Skeletal muscle satellite cell (primary cell): ENCODE measurements around the gene IGFL1. TPM values are rescaled to one million over a fixed set of nuclear protein-coding genes. Genes with fewer than 3 reads are reported as not detected.
"Not testable (repeated sequence)": the region's sequence is repeated elsewhere in the genome, so short reads cannot be mapped to it uniquely, and the experiment has no call there.

Experiments
- H3K27me3 ChIP-seq: 2 replicates; pipeline ENCODE4 v1.7.0; 2013; ENCODE audit warnings: low read length; ENCODE audit not compliant: control insufficient read depth, insufficient read depth
- H3K36me3 ChIP-seq: 2 replicates; pipeline ENCODE4 v1.7.0; 2013; ENCODE audit warnings: mild to moderate bottlenecking, control low read depth, low read length; ENCODE audit not compliant: insufficient read depth
- H3K4me1 ChIP-seq: 2 replicates; pipeline ENCODE4 v1.7.0; 2013; ENCODE audit warnings: low read length; ENCODE audit not compliant: control insufficient read depth, insufficient read depth
- H3K4me2 ChIP-seq: 2 replicates; pipeline ENCODE4 v1.7.0; 2013; ENCODE audit warnings: mild to moderate bottlenecking, low read length
- H3K4me3 ChIP-seq: 2 replicates; pipeline ENCODE4 v1.7.0; 2013; ENCODE audit warnings: low read length
- H3K9ac ChIP-seq: 2 replicates; pipeline ENCODE4 v1.7.0; 2013; ENCODE audit warnings: mild to moderate bottlenecking, low read depth, low read length, moderate library complexity
- H3K9me3 ChIP-seq: replicated peaks from 2 replicates; pipeline ENCODE4 v1.7.0; 2013; ENCODE audit warnings: mild to moderate bottlenecking, control low read depth, low read length
- total RNA-seq: library from RNA; depleted of rRNA; stranded (reverse); fragments of >200 nt; gene quantifications from 2 replicates; pipeline ENCODE4 v1.2.3, GENCODE V29; 2012; rRNA removed

The IGFL1 gene
- not detected in 2 replicates for total RNA-seq

- no peaks in the 10 kb centered on the region for H3K4me1 ChIP-seq
- no peak within 1 kb of the TSS for H3K4me3 ChIP-seq
- H3K36me3 ChIP-seq = no peaks in the 10 kb centered on the region
- H3K9ac ChIP-seq = no peak within 1 kb of the TSS
- no peaks in the 10 kb centered on the region for H3K9me3 ChIP-seq
- H3K27me3 ChIP-seq = peaks cover 84% of the 10 kb centered on the region
- no peak within 1 kb of the TSS for H3K4me2 ChIP-seq
Observed at GRCh38 chr19:46229442-46229841, at the start of gene IGFL1. TSS of gene IGFL1 (plus strand) at chr19:46229742. CDS start at chr19:46229775, 33 bp downstream.

GRCh38 chr19:46180701-46181387 lies 48.7 kb upstream of the IGFL1 start:
- Histone ChIP-seq H3K4me3 (no peak overlapping the region), H3K27me3 (peaks cover 10% of the 10 kb centered on the region), H3K9ac (peak overlapping the region; percentile 44), H3K9me3 (no peaks in the 10 kb centered on the region), H3K4me2 (peak overlapping the region; percentile 65), H3K4me1 (peaks cover 22% of the 10 kb centered on the region), H3K36me3 (no peaks in the 10 kb centered on the region)

- no peaks in the 10 kb centered on the region for H3K9me3 ChIP-seq
- H3K4me3 ChIP-seq = no peak overlapping the region
- H3K36me3 ChIP-seq = no peaks in the 10 kb centered on the region
- peaks cover 8% of the 10 kb centered on the region for H3K27me3 ChIP-seq
- H3K9ac ChIP-seq = peak overlapping the region; percentile 44
- peak overlapping the region; percentile 65 for H3K4me2 ChIP-seq
- H3K4me1 ChIP-seq = peaks cover 22% of the 10 kb centered on the region
Observed at GRCh38 chr19:46181388-46181779, 48.2 kb upstream of the IGFL1 start.

GRCh38 chr19:46182476-46182875 lies 47.1 kb upstream of the IGFL1 start:
- no peak overlapping the region for H3K4me3 ChIP-seq
- H3K4me1 ChIP-seq = peaks cover 22% of the 10 kb centered on the region
- H3K9ac ChIP-seq = no peak overlapping the region
- H3K4me2 ChIP-seq = no peak overlapping the region
- H3K9me3 ChIP-seq = no peaks in the 10 kb centered on the region
- H3K27me3 ChIP-seq = peaks cover 3% of the 10 kb centered on the region
- H3K36me3 ChIP-seq = no peaks in the 10 kb centered on the region

- H3K4me3 ChIP-seq, H3K9me3 ChIP-seq, H3K36me3 ChIP-seq, H3K27me3 ChIP-seq: not testable (repeated sequence)
- peaks cover 22% of the 10 kb centered on the region for H3K4me1 ChIP-seq
- peak overlapping the region; percentile 64 for H3K9ac ChIP-seq
- peak overlapping the region; percentile 22 for H3K4me2 ChIP-seq
Observed at GRCh38 chr19:46184775-46185710, 44.5 kb upstream of the IGFL1 start.

GRCh38 chr19:46186101-46186716 lies 43.3 kb upstream of the IGFL1 start:
- peaks cover 14% of the 10 kb centered on the region for H3K27me3 ChIP-seq
- H3K4me3 ChIP-seq = no peak overlapping the region
- no peaks in the 10 kb centered on the region for H3K9me3 ChIP-seq
- peaks cover 13% of the 10 kb centered on the region for H3K4me1 ChIP-seq
- H3K9ac ChIP-seq = no peak overlapping the region
- no peaks in the 10 kb centered on the region for H3K36me3 ChIP-seq
- no peak overlapping the region for H3K4me2 ChIP-seq

- Histone ChIP-seq H3K9ac (no peak overlapping the region), H3K4me2 (no peak overlapping the region), H3K4me3 (no peak overlapping the region), H3K9me3 (no peaks in the 10 kb centered on the region), H3K27me3 (peaks cover 17% of the 10 kb centered on the region), H3K36me3 (no peaks in the 10 kb centered on the region), H3K4me1 (peaks cover 8% of the 10 kb centered on the region)
Observed at GRCh38 chr19:46186717-46187101, 42.8 kb upstream of the IGFL1 start.

- H3K9me3 ChIP-seq = no peaks in the 10 kb centered on the region
- no peaks in the 10 kb centered on the region for H3K36me3 ChIP-seq
- no peak overlapping the region for H3K4me3 ChIP-seq
- no peak overlapping the region for H3K9ac ChIP-seq
- H3K4me2 ChIP-seq = no peak overlapping the region
- peaks cover 10% of the 10 kb centered on the region for H3K4me1 ChIP-seq
- peaks cover 28% of the 10 kb centered on the region for H3K27me3 ChIP-seq
Observed at GRCh38 chr19:46189971-46190888, 39.3 kb upstream of the IGFL1 start.

- Histone ChIP-seq H3K4me2 (no peak overlapping the region), H3K36me3 (no peaks in the 10 kb centered on the region), H3K9me3 (no peaks in the 10 kb centered on the region), H3K27me3 (peaks cover 36% of the 10 kb centered on the region), H3K9ac (no peak overlapping the region), H3K4me1 (peaks cover 6% of the 10 kb centered on the region), H3K4me3 (no peak overlapping the region)
Observed at GRCh38 chr19:46191356-46191755, 38.2 kb upstream of the IGFL1 start.

- no peaks in the 10 kb centered on the region for H3K9me3 ChIP-seq
- H3K36me3 ChIP-seq = no peaks in the 10 kb centered on the region
- H3K4me2 ChIP-seq = no peak overlapping the region
- H3K4me1 ChIP-seq = peaks cover 6% of the 10 kb centered on the region
- peaks cover 42% of the 10 kb centered on the region for H3K27me3 ChIP-seq
- no peak overlapping the region for H3K4me3 ChIP-seq
- no peak overlapping the region for H3K9ac ChIP-seq
Observed at GRCh38 chr19:46191972-46192371, 37.6 kb upstream of the IGFL1 start.

- peaks cover 48% of the 10 kb centered on the region for H3K27me3 ChIP-seq
Observed at GRCh38 chr19:46192626-46192991, 36.9 kb upstream of the IGFL1 start.

More at GRCh38 chr19:46192626-46192991, 36.9 kb upstream of the IGFL1 start:
- H3K4me3 ChIP-seq, H3K9me3 ChIP-seq, H3K4me1 ChIP-seq, H3K36me3 ChIP-seq, H3K9ac ChIP-seq: not testable (repeated sequence)
- peak overlapping the region; percentile 45 for H3K4me2 ChIP-seq
